Measurements from ENCODE around the gene LIN28A. TPM values are rescaled to one million over a fixed set of nuclear protein-coding genes. Genes with fewer than 3 reads are reported as not detected.

The LIN28A gene
- total RNA-seq, 3 donors from 2014 or later (not counting 1 experiment from before 2014, with no cell fraction given), result not detected

DNA sequence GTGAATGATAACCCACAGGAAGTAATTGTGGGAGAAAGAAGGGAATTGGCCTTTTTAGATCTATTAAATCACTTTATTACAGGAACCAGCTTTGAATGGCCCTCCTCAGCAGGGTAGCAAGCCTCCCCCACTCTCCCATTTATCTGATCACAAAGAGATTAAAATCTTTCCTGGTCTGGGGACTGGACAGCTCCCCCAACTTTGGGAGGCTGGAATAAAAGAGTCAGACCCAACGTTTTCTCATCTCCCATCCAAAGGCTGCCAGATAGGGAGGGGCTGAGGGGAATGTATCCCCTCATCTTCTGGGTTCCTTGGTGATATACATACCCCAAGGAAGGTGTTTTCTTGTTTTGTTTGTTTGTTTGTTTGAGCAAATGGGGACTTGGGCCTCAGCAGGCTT lies 2.4 kb downstream of the LIN28A start:
- Mint-ChIP-seq H3K9me3 (no peaks in the 10 kb centered on the region), H3K36me3 (no peaks in the 10 kb centered on the region), H3K27ac (no peak overlapping the region), H3K27me3 (ENCODE audit: low read depth in 2 of 2) (peaks cover 50 to 63% of the 10 kb centered on the region in 2 donors), H3K4me3 (no peak overlapping the region), H3K4me1 (peaks cover 9 to 29% of the 10 kb centered on the region in 2 donors)
- no peak for TF ChIP-seq CTCF (IDR thresholded peaks at IDR 0.05)
- no peak for DNase-seq
- Histone ChIP-seq H3K27me3 (ENCODE audit: control insufficient read depth, insufficient read depth, low read length) (peaks cover 56% of the 10 kb centered on the region), H3K9me3 (ENCODE audit: control insufficient read depth, insufficient read depth, low read length) (no peaks in the 10 kb centered on the region), H3K4me3 (ENCODE audit: low read length) (no peak overlapping the region), H3K36me3 (ENCODE audit: control insufficient read depth, insufficient read depth, low read length) (no peaks in the 10 kb centered on the region), H3K27ac (ENCODE audit: low read length) (no peak overlapping the region), H3K4me1 (ENCODE audit: control insufficient read depth, insufficient read depth, low read length) (peaks cover 12% of the 10 kb centered on the region)
- intact Hi-C loops (cut with micrococcal nuclease), result loop anchor here (10.0 kb wide), 1 partner anchor 48 kb away; no protein-coding TSS in a partner anchor
- no CpG with 5 or more reads among the region's 1 CpG for WGBS (ENCODE audit: insufficient coverage)
- no peak for ATAC-seq

- H3K9me3 Mint-ChIP-seq, result no peaks in the 10 kb centered on the region
- H3K4me1 Mint-ChIP-seq, result no peaks in the 10 kb centered on the region
- H3K4me3 ChIP-seq (ENCODE audit: low read length), result no peak overlapping the region
- no peak overlapping the region for H3K27ac ChIP-seq (ENCODE audit: low read length)
- 26% methylated on average over 8 of the region's 9 CpGs for WGBS (ENCODE audit: insufficient coverage)
- DNase-seq (peak; percentile 77 to 92), ATAC-seq (peak; percentile 90 to 99 (median 99))
- H3K27ac Mint-ChIP-seq, result no peak overlapping the region
- no peaks in the 10 kb centered on the region for H3K4me1 ChIP-seq (ENCODE audit: control insufficient read depth, insufficient read depth, low read length)
- no peaks in the 10 kb centered on the region for H3K36me3 Mint-ChIP-seq
- peak; percentile 84 for TF ChIP-seq CTCF (IDR thresholded peaks at IDR 0.05)
- no peaks in the 10 kb centered on the region for H3K9me3 ChIP-seq (ENCODE audit: control insufficient read depth, insufficient read depth, low read length)
- H3K36me3 ChIP-seq (ENCODE audit: control insufficient read depth, insufficient read depth, low read length), result no peaks in the 10 kb centered on the region
- intact Hi-C loops (cut with micrococcal nuclease), result loop anchor here (1.0 to 10.0 kb wide), 2 partner anchors 52 to 142 kb away; no protein-coding TSS in a partner anchor
- no peak overlapping the region for H3K4me3 Mint-ChIP-seq
- peaks cover 38 to 47% of the 10 kb centered on the region in 2 donors for H3K27me3 Mint-ChIP-seq (ENCODE audit: low read depth in 2 of 2)
- H3K27me3 ChIP-seq (ENCODE audit: control insufficient read depth, insufficient read depth, low read length), result peaks cover 24% of the 10 kb centered on the region
Observed at GRCh38 chr1:26417111-26417759, 6.6 kb downstream of the LIN28A start.

GRCh38 chr1:26418865-26419349 lies 8.3 kb downstream of the LIN28A start:
- Histone ChIP-seq H3K4me3 (ENCODE audit: low read length) (no peak overlapping the region), H3K36me3 (ENCODE audit: control insufficient read depth, insufficient read depth, low read length) (no peaks in the 10 kb centered on the region), H3K9me3 (ENCODE audit: control insufficient read depth, insufficient read depth, low read length) (no peaks in the 10 kb centered on the region), H3K4me1 (ENCODE audit: control insufficient read depth, insufficient read depth, low read length) (no peaks in the 10 kb centered on the region), H3K27me3 (ENCODE audit: control insufficient read depth, insufficient read depth, low read length) (peaks cover 11% of the 10 kb centered on the region), H3K27ac (ENCODE audit: low read length) (no peak overlapping the region)
- Mint-ChIP-seq H3K36me3 (no peaks in the 10 kb centered on the region), H3K4me1 (no peaks in the 10 kb centered on the region), H3K4me3 (no peak overlapping the region), H3K27ac (no peak overlapping the region), H3K9me3 (no peaks in the 10 kb centered on the region), H3K27me3 (ENCODE audit: low read depth in 2 of 2) (peaks cover 24 to 40% of the 10 kb centered on the region in 2 donors)
- DNase-seq (no peak), ATAC-seq (no peak)
- WGBS (ENCODE audit: insufficient coverage), result 79% methylated on average over 3 of the region's 5 CpGs
- intact Hi-C loops (cut with micrococcal nuclease), result loop anchor here (10.0 kb wide), 1 partner anchor 54 kb away; no protein-coding TSS in a partner anchor
- no peak for TF ChIP-seq CTCF (IDR thresholded peaks at IDR 0.05)

Measured in natural killer cell (primary cell).